NCI-H1092 treated with DMSO at 0.1 percent for 48 hours (cell line): ENCODE results near the gene RIMS4.
"Not testable (repeated sequence)": the region's sequence is repeated elsewhere in the genome, so short reads cannot be mapped to it uniquely, and the experiment has no call there.

Experiments
- DNase-seq: peaks from one replicate; lab custom pipeline; 2025; lab: John Stamatoyannopoulos, UW

The RIMS4 gene

DNA sequence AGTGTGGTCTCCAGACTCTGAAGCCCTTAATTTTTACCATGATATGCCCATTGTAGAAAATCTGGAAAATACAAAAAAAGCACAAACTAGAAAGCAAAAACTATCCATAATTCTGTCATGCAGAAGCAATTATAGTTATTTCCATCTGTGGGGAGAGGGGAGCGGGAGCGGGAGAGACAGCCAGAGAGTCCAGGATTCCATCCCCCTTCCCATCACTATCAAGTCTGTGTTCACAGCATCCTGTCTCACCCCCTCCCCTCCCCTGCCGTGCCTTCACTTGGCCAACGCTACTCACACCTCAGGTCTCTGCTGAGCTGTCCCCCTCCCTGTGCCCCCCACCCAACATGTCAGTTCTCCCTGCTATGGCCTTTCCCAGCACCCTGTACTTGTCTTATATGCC lies 14.5 kb downstream of the RIMS4 start:
- no peak for DNase-seq

DNA sequence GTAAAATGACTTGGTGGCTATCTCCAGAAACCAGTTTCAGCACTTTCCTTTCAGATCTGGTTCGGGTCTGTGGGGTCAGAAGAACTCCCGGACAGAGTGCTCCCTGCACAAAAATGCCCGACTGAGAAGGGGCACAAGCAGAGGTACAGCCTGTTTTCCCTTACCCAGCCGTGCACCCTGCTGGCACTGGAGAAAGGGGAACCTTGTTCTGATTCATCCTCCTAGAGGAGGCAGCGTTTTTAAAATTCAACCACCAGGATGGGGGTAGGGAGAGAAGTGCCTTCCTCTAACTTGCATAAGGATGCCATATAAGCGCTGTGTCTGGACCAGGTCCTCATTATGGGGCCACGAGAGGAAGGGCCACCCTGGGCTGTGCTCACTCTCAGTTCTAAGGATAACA lies 17.6 kb downstream of the RIMS4 start:
- no peak for DNase-seq

DNA sequence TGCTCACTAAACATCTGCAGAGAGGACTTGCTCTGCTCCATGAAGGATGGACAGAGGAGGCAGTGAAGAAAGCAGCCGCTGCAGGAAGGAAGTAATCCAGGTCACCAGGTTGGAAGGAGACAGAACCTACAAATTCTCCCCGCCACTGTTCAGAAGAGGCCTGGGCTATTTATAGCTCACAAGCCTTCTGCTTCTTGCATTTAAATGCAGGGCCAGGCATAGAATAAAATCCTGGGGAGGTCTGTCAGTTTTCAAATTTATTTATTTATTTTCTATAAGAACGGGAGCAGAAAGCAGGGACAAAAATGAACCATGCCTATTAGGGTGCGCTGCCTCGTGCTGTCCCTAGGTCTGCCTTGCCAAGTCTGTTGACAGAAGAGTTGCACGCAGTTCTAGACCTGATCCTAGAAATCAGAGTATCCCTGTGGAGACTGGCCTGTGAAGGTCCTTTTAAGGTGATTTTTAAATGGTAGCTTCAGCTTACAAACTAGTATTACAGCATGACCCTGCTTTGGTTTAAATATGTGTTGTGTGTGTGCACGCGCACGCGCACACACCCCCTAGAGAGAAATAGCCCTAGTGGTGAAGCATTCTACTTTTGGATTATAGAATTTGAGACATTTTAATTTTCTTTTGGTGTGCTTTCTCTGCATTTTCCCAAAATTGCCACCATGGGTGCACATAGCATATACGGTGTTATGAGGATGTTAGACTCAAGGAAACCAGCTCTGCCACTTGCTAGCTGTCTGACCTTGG lies 19.5 kb downstream of the RIMS4 start:
- DNase-seq, result no peak

DNA sequence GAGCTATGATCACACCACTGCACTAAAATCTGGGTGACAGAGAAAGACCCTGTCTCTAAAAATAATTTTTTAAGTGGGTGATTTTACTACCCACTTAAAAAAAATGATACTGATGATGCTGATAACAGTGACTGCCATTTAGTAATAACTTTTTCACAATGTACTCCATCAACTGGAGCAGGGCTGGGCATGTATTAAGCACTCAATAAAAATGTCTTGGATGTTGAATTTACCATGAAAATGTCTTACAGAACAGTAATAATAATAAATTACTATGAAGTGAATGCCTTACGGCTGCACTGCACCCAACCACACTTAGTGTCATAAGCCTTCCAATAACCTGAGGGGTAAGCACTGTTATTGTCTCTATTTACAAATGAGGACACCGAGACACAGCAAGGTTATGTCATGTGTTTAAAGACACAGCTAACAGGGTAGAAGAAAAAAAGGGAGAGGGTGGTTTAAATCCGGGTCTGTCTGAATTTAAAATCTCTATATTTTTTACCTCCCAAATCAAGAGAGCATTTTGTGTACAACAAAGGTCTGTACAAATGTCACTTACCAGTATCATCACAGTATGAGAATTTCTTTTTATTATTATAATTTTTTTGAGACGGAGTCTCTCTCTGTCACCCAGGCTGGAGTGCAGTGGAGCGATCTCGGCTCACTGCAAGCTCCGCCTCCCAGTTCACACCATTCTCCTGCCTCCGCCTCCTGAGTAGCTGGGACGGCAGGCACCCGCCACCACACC lies 21.5 kb downstream of the RIMS4 start:
- DNase-seq, result no peak

DNA sequence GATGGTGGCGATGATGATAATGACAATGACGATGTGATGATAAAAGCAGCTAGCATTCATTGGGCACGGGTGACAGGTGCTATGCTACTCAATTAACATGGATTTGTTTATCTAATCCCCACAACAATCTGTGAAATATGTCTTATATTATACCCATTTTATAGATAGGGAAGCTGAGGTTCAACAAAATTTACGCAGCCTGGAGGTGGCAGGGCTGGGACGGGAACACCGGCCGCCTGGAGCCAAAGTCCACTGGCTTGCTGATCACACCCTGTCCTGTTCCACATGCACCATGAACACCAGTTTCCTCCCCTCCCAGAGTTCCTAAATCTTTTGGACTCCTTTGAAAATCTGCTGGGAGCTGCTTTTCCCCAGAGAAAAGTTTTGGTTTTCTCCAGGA lies 23.0 kb downstream of the RIMS4 start:
- DNase-seq, result no peak

DNA sequence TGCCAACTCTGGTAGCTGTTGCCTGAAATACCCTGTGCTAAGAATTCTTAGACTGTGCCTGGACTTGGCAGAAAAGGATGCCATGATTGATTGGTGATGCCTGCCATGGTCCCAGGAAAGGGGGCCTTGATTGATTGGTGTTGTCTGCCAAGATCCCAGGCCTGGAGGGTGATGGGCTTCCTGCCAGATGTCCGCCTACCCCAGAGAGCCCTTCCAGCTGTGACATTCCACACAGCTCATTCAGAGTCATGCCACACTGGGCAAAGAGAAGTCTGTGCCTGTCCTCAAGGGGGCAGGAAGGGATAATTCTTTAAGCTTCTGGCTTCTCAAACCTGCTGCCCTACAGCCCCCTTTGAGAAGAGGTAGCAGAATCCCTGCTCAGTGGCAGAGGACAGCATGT lies 24.6 kb downstream of the RIMS4 start:
- DNase-seq, result no peak

DNA sequence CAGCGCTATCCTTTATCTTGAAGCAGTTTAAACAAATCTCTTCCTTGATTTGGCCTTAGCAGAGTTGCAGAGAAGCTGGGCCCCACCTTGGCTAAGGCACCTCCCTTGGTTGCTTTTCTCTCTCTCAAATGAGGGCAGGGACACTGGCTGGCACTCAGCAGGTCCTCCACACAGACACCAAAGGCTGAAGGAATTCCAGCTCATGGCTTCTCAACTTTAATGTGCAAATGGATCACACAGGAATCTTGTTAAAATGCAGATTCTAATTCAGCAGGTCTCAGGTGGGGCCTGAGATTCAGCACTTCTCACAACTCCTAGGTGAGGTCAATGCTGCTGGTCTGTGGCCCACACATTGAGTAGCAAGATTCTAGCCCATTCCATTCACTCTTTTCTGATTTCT lies 25.7 kb downstream of the RIMS4 start:
- no peak for DNase-seq

DNA sequence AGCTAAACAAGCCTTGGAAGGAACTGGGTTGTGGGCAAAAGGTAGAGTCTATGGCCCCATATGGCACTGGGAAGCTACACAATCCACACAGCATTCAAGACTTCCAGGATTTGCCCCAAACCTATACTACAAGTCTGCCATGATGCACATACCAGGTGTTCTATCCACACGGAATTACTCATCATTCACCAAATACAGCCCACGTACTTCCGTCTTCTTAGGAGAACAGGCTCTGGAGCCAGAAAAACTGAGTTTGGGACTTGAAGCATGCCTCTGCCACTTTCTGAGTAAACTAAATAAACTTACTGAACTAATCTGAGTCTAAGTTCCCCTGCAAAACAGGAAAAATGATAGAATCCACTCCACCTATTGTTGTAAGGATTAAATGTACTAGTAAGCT lies 28.6 kb downstream of the RIMS4 start:
- DNase-seq, result no peak

DNA sequence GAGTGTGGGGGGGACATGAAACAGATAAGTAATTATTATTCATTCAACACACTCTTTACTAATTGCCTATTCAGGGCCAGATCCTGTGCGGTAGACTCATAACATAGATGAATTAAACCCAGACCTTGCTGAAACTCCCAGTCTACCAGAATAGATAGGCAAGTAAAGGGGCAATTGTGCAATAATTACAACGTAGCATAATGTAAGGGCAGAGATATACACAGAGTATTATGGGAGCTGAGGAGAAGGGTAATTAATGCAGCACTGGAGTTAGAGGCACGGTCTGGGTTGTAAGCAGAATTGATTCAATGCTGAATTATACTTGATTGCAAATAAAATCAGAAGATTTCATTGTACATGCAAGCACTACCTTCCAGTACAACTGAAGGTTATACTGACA lies 29.2 kb downstream of the RIMS4 start:
- no peak for DNase-seq

DNA sequence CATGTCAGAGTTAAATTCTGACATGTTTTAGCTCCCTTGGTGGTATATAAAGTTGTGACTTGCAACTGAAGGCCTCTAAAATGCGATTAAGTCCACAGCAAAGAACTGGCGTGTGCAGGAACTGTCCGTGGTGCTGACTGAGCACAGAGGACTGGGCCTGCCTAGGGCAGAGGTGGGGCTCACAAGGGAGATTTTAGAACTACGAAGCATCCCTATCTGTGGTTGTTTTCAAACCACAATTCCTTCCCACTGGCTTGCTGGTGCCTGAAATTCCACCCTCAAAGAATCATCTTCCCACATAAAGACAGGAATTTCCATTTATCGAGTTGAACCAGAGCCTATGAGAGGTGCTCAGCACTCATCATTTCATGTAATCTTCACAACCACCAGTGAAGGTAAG lies 30.1 kb downstream of the RIMS4 start:
- DNase-seq, result no peak

DNA sequence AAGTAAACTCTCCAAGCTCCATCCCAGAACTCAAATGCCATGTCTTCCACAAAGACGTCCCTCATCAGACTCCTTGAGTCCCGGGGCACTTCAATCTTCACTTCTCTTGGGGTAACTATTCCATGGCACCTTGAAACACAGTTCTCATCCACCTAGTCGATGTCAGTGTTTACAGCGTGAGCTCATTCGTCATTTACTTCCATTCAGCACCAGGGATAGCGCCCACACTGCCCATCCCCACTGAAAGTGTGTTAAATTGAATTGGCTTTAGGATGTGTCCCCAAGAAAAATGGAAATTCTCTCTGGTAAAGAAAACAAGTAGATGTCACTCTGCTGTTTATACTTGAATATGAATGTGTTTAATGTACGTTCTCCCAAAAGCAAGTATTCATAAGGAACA lies 33.4 kb downstream of the RIMS4 start:
- DNase-seq, result no peak

DNA sequence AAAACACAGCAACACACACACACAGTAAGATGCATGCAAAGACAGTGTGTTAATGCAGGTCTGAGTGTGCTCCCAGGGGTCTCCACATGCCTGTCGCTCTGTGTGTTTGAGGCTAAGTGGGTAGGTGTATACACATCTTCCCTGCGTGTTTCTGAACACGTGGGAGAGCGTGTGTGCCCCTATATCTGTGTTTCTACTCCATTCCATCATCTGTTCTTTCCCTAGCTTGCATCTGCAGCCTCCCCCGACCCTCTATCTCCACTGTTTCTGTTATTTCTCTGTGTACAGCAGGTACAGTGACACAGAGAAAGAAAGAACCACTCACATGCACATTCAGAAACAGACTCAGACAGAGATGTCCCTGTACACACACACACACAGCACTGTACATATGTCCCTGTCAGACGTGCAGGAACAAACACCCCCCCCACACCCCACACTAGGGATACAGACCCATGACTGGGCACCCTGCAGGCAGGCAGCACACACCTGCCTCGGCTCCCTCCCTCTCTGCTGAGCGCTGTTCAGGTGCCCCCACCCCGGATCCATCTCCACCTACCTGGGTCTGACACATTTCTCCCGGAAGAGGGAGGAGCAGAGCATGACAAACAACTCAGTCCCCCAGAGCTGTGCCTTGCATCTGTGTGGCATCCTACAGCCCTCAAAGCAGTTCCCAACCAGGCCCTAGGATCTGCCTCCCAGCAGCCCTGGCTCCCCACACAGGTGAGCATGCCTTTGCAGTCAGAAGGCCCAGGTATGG lies 37.1 kb downstream of the RIMS4 start:
- no peak for DNase-seq

DNA sequence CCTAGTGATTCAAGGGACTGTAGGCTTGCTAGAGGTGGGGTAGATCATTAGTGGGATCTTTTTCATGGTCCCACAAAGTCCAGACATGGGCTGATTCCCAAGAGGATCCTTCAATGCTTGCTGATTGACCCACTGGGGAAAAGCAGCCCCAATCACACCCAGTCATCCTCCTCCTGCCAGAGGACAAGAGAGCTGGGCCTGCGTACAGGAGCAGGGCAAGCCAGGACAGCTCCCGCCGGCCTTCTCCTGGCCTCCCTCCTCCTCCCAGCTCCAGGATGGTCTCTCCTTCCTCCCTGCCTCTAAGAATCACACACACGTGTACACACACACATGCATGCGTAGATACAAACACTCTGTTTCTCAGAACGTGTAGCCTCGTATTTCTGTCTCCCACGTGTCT lies 37.7 kb downstream of the RIMS4 start:
- no peak for DNase-seq

DNA sequence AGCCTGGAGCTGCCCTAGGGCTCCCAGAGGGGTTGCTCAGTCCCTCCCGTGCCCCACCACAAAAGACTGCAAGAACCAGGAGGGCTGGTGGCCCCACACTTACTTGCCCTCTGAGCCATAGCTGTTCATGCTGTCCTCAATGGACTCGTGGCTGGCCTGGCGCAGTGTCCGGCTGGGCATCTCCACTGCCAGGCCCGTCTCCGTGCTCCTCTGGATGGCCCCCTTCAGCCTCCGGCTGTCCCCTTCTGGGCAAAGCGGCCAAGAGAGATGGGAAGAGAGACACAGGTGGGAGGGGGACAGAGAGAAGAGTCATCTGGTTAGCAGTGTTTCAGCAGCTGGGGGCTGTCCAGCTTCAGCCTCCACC lies 39.2 kb downstream of the RIMS4 start:
- DNase-seq, result no peak

DNA sequence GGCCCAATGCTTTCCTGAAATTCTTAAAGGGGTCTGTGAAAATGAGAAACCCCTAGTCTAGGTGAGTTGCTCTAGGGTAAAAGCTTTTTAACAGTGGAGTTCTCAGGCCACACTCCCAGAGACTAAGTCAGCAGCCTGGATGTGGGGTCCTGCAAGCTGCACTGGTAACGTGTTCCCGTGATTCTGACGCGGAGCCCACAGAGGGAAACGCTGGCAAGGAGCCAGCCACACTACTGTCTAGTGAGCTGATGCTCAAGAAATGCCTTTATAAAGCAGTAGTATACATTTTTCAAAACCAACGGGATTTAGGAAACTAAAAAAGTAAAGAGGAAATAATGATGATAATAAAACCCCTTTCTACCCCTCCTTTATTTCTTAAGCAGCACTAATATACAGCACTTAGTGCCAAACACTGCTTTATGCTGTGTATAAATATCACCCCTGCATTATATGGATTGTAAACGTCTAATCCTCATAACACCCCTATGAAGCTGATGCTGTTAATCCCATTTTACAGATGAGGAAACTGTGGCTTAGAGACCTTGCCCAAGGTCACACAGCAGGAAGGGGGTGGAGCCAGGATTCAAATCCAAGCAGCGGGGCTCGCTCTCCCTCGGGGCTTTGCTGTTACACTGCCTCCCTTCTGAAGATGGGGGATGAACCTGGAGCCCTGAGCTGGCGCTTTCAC lies 39.7 kb downstream of the RIMS4 start:
- no peak for DNase-seq

DNA sequence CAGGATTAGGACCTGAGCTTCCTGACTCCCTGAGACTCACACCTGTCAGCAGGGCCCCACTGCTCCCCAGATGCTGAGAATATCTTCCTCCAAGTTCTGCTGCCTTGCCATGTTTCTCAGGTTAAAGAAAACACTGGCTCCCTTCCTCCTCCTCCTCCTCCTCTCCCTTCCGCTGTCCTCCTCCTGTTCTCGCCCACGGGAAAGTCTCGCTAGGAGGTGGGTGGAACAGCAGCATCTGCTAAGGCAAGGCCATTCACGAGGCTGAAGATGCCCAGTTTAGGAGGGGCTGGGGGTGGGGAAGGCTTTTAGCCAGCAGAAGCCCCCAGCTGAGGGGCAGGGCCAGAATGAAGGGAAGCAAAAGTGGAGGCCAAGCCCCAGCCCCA lies 40.9 kb downstream of the RIMS4 start:
- no peak for DNase-seq

DNA sequence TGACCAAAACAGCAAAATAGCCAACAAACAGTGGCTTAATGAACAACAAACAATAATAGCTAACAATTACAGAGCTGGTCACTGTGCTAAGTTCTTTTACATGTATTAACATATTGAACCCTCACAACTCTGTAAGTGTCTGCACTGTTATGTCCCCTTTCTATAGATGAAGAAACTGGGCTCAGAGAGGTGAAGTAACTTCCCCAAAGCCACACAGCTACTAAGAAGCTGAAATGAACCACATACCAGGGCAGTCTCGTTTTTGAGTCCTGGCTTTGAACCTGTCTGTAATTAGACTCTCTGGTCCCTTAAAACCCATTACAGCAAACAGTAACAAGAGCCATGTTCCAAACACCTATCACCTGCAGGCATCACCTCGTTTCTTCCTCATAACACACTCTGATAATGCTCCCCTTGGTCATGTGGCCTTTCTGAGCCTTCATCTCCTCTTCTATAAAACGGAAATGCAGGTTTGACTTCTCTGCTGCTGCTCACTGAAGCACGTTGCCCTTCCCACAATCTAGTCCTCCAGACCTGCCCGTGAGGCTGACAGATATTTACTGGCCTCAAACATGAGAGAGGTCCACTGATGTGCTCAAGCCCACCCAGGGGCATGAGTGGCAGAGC lies 41.4 kb downstream of the RIMS4 start:
- no peak for DNase-seq

DNA sequence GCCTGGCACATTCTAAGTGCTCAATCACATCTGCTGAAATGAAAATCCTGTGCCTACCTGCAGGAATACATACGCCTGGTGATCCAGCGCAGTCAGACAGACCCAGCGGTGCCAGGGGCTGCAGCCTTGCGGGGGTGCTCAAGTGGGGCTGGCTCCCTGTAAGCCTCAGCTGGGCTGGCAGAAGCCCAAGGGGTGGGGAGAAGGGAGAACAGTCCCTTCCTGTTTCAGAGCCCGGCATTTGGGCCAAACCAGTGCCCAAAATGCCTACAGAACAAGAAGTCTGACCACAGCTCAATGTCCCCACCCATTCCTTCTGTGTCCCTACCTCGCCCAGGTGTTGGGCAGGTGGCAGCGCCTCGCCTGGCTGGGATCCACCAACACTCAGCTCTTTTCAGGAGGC lies 42.1 kb downstream of the RIMS4 start:
- DNase-seq, result no peak

DNA sequence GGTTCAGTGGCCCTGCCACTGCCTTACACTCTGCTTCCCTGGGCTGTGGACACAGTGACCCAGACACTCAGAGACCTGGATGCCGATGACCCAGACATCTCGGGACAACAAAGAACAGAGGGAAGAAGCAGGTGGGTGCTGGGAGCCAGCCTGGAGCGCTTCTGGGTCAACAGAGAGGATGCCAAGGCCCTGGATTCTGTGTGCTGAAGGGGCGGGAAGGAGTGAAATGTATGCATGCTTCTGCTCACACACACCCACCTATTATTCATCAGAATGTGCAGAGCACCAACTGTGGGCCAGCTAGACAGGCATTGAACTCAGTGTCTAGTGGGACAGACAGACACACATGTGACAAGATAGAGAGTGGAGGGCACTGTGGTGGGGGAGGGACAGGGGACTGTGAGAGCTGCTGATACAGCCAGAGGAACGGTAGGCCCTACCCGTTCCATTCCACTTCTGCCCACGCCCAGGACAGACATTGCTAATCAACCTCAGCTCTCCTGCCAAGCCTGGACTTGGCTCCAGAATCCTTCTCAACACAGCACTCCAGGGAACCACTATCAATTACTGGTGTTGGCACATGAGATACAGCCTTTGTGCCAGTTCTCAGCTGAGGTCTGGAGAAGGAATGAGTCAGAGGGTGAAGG lies 44.5 kb downstream of the RIMS4 start:
- DNase-seq, result no peak

DNA sequence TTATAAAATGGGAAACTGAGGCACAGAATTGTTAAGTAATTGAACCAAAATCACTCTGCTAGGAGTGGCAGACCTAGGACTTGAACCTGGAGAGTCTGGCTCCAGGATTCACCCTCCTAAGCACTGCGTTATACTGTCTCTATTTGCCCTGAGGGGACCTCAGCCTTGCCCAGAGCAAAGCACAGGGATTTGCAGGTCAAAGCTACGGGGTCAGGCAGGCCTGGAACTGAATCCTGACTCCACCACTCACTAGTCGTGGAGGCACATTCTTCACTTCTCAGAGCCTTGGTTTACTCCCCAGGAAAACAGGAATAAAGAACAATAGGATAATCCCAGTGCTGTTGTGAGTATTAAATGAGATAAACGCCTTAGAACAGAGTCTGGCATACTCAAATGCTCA lies 45.3 kb downstream of the RIMS4 start:
- DNase-seq, result no peak

DNA sequence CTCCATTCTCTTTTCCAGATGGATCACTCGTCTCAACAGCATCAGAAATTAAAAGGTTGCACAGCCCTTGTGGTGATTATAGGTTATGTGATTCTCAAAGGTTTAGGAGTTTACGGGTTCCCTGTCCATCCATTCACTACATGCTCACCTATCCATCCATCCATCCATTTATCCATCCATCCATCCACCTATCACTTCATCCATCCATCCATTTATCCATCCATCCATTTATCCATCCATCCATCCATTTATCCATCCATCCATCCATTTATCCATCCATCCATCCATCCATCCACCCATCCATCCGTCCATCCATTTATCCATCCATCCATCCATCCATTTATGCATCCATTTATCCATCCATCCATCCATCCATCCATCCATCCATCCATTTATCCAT lies 46.5 kb downstream of the RIMS4 start:
- not testable (repeated sequence) for DNase-seq
